22Rv1 (cell line): ENCODE results near the gene CFAP210.

Experiments
- ZFX ChIP-seq: fragments of 450-650 bp; IDR thresholded peaks from 2 replicates; pipeline ENCODE4 v1.6.1; 2017; ENCODE audit warnings: antibody characterized with exemption, borderline replicate concordance
- TF ChIP-seq, protein P1 (sequence below): fragments of 450-650 bp; IDR thresholded peaks from 2 replicates; pipeline ENCODE4 v1.5.1; 2017; ENCODE audit warnings: mild to moderate bottlenecking

DNA sequence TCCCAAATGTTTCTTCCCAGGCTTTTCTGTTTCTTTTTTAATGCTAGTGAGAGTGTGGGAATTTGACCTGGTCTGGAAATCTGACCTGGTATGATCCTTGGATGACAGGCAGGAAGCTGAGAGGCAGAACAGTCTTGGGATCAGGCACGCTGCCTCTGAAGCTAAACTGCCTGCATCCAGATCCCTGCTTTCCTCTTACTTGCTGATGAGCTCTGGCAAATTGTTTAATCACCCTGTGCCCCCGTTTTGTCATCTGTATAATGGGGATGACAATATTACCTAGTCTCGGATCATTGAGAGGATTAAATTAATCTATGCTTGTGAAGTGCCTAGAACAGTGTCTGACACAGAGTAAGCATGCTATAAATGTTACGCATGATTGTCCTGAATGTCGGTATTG is 42.7 kb upstream of the CFAP210 start:
- TF ChIP-seq, protein P1, sequence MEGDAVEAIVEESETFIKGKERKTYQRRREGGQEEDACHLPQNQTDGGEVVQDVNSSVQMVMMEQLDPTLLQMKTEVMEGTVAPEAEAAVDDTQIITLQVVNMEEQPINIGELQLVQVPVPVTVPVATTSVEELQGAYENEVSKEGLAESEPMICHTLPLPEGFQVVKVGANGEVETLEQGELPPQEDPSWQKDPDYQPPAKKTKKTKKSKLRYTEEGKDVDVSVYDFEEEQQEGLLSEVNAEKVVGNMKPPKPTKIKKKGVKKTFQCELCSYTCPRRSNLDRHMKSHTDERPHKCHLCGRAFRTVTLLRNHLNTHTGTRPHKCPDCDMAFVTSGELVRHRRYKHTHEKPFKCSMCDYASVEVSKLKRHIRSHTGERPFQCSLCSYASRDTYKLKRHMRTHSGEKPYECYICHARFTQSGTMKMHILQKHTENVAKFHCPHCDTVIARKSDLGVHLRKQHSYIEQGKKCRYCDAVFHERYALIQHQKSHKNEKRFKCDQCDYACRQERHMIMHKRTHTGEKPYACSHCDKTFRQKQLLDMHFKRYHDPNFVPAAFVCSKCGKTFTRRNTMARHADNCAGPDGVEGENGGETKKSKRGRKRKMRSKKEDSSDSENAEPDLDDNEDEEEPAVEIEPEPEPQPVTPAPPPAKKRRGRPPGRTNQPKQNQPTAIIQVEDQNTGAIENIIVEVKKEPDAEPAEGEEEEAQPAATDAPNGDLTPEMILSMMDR: no peak
- TF ChIP-seq ZFX: no peak
